Smooth muscle cell (in vitro differentiated cells): ENCODE measurements around the gene RNH1. TPM values are rescaled to one million over a fixed set of nuclear protein-coding genes. Genes with fewer than 3 reads are reported as not detected.

Experiments
- DNase-seq: peaks from one replicate; lab custom pipeline; 2025; ENCODE audit not compliant: unreplicated experiment; lab: John Stamatoyannopoulos, UW
- H2AFZ ChIP-seq: fragments of 200-600 bp; sonication (generic); 2 replicates; pipeline ENCODE4 v1.6.0; 2016; ENCODE audit warnings: antibody characterized with exemption, low read depth, mild to moderate bottlenecking
- H3F3A ChIP-seq: fragments of 200-600 bp; sonication (generic); 2 replicates; pipeline ENCODE4 v1.6.0; 2017; ENCODE audit warnings: antibody characterized with exemption, low read depth
- H3K27ac ChIP-seq: fragments of 200-600 bp; sonication (generic); 2 replicates; pipeline ENCODE4 v1.5.1; 2016; ENCODE audit warnings: low read depth, mild to moderate bottlenecking
- H3K27me3 ChIP-seq: fragments of 200-600 bp; sonication (generic); 2 replicates; pipeline ENCODE4 v1.6.1; 2016; ENCODE audit warnings: low read depth, mild to moderate bottlenecking
- H3K36me3 ChIP-seq: fragments of 200-600 bp; sonication (generic); 2 replicates; pipeline ENCODE4 v1.5.1; 2016; ENCODE audit warnings: low read depth
- H3K4me1 ChIP-seq: fragments of 200-600 bp; sonication (generic); 2 replicates; pipeline ENCODE4 v1.5.1; 2016; ENCODE audit warnings: low read depth
- H3K4me2 ChIP-seq: fragments of 200-600 bp; sonication (generic); 2 replicates; pipeline ENCODE4 v1.6.0; 2016; ENCODE audit warnings: mild to moderate bottlenecking
- H3K4me3 ChIP-seq: fragments of 200-600 bp; sonication (generic); 2 replicates; pipeline ENCODE4 v1.5.1; 2016; ENCODE audit warnings: mild to moderate bottlenecking
- H3K79me2 ChIP-seq: fragments of 200-600 bp; sonication (generic); 2 replicates; pipeline ENCODE4 v1.6.0; 2016; ENCODE audit warnings: low read depth, mild to moderate bottlenecking
- H3K9ac ChIP-seq: fragments of 200-600 bp; sonication (generic); 2 replicates; pipeline ENCODE4 v1.6.0; 2016; ENCODE audit warnings: low read depth
- H3K9me3 ChIP-seq: fragments of 200-600 bp; sonication (generic); replicated peaks from 2 replicates; pipeline ENCODE4 v1.5.1; 2016; ENCODE audit warnings: low read depth
- H4K20me1 ChIP-seq: fragments of 200-600 bp; sonication (generic); 2 replicates; pipeline ENCODE4 v1.6.0; 2016; ENCODE audit warnings: low read depth
- WGBS: methylation state at CpG from one replicate; pipeline ENCODE4 v1.1.7; 2016; ENCODE audit warnings: low lambda C conversion rate; 5-methylcytosine and 5-hydroxymethylcytosine counted together
- polyA plus RNA-seq: library from polyadenylated mRNA; unstranded; fragments of >200 nt; fragmentation: Nextera tagmentation; extraction: Ambion mirVana; gene quantifications from 2 replicates; pipeline ENCODE4 v1.2.1, GENCODE V29; 2016
- total RNA-seq: library from RNA; depleted of rRNA; stranded (reverse); fragments of >200 nt; gene quantifications from 2 replicates; pipeline ENCODE4 v1.2.3, GENCODE V29; 2014
- TF ChIP-seq, protein P1 (sequence below): fragments of 200-600 bp; sonication (generic); IDR thresholded peaks from 2 replicates; pipeline ENCODE4 v1.5.1; 2017; ENCODE audit warnings: borderline replicate concordance, mild to moderate bottlenecking, antibody characterized with exemption; ENCODE audit not compliant: insufficient read depth, poor library complexity, severe bottlenecking

RNH1 gene
- total and polyA plus RNA-seq, 2 experiments from 2014 or later: 91.3 to 243 TPM

- Histone ChIP-seq H2AFZ (no peak overlapping the region), H3K9ac (no peak overlapping the region), H3F3A (no peaks in the 10 kb centered on the region), H3K9me3 (no peaks in the 10 kb centered on the region), H3K79me2 (peaks cover 10% of the 10 kb centered on the region), H3K27me3 (no peaks in the 10 kb centered on the region), H3K4me3 (no peak overlapping the region), H3K4me2 (no peak overlapping the region), H3K27ac (no peak overlapping the region), H3K4me1 (no peaks in the 10 kb centered on the region), H3K36me3 (no peaks in the 10 kb centered on the region), H4K20me1 (no peaks in the 10 kb centered on the region)
- no peak for DNase-seq
- 99% methylated on average over 38 of the region's 38 CpGs for WGBS
- TF ChIP-seq, protein P1, sequence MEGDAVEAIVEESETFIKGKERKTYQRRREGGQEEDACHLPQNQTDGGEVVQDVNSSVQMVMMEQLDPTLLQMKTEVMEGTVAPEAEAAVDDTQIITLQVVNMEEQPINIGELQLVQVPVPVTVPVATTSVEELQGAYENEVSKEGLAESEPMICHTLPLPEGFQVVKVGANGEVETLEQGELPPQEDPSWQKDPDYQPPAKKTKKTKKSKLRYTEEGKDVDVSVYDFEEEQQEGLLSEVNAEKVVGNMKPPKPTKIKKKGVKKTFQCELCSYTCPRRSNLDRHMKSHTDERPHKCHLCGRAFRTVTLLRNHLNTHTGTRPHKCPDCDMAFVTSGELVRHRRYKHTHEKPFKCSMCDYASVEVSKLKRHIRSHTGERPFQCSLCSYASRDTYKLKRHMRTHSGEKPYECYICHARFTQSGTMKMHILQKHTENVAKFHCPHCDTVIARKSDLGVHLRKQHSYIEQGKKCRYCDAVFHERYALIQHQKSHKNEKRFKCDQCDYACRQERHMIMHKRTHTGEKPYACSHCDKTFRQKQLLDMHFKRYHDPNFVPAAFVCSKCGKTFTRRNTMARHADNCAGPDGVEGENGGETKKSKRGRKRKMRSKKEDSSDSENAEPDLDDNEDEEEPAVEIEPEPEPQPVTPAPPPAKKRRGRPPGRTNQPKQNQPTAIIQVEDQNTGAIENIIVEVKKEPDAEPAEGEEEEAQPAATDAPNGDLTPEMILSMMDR: no peak
Measured at GRCh38 chr11:484616-485015, 22.4 kb downstream of the RNH1 start.

DNA sequence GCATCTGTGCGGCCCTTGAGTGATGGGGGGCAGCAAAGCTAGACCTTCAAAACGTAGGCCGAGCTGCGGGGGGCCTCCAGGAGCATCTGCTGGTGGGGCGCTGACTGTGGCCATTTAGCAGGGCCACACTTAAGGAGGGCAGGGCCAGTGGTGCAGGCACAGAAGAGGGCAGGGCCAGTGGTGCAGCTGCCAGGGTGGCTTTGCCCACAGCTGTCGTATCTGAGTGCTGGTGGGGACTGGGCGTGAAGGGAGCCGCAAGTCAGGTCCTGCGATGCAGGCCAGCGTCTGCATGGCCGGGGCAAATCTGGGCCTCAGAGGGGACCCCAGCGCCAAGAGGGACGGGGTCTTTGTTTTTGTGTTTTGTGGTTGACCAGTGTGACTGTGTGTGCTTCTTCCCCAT, 27.7 kb downstream of the RNH1 start:
- Histone ChIP-seq H3K27ac (no peak overlapping the region), H3K4me3 (no peak overlapping the region), H3K79me2 (peaks cover 17% of the 10 kb centered on the region), H3K9ac (no peak overlapping the region), H3K9me3 (no peaks in the 10 kb centered on the region), H4K20me1 (peaks cover 7% of the 10 kb centered on the region), H3F3A (no peaks in the 10 kb centered on the region), H3K36me3 (no peaks in the 10 kb centered on the region), H2AFZ (no peak overlapping the region), H3K4me1 (no peaks in the 10 kb centered on the region), H3K4me2 (no peak overlapping the region), H3K27me3 (no peaks in the 10 kb centered on the region)
- no peak for DNase-seq
- WGBS: 98% methylated on average over 12 of the region's 13 CpGs
- TF ChIP-seq, protein P1: no peak

DNA sequence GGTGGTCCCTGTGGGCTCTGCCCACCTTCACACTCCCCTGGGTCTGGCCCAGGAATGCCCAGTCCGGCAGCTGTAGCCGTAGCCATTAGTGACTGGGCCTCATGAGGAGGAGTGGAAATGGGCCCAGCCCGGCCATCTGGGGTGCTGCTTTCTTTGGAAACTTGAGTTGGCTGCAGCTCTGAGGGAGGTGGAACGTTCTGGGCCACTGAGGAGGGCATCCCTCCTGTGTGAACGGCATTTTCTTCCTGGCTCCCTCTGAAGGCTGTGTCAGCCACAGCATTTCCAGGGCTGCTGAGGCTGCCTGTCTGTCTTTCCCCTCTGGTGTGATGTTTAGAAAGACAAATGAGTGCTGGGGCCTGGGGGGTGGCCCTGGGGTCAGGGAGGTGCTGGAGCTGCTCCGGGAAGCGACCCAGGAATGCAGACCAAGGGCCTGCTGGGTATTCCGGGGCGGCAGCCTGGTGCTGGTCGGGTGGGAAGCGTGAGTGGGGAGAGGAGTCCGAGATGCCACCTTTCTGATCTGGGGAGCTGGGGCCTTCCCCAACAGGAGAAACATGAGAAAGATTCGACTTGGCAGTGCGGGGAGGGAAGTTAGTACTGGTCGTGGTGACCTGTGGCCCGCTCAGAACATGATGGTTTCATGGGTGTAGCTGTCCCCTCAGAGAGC, 29.9 kb downstream of the RNH1 start:
- Histone ChIP-seq H3K27me3 (no peaks in the 10 kb centered on the region), H3K4me3 (no peak overlapping the region), H3K27ac (no peak overlapping the region), H2AFZ (no peak overlapping the region), H3K79me2 (peaks cover 26% of the 10 kb centered on the region), H3K9ac (no peak overlapping the region), H3K4me2 (no peak overlapping the region), H4K20me1 (peaks cover 13% of the 10 kb centered on the region), H3F3A (no peaks in the 10 kb centered on the region), H3K36me3 (no peaks in the 10 kb centered on the region), H3K4me1 (no peaks in the 10 kb centered on the region), H3K9me3 (no peaks in the 10 kb centered on the region)
- TF ChIP-seq, protein P1: no peak
- WGBS: 95% methylated on average over 16 of the region's 16 CpGs
- DNase-seq: no peak

DNA sequence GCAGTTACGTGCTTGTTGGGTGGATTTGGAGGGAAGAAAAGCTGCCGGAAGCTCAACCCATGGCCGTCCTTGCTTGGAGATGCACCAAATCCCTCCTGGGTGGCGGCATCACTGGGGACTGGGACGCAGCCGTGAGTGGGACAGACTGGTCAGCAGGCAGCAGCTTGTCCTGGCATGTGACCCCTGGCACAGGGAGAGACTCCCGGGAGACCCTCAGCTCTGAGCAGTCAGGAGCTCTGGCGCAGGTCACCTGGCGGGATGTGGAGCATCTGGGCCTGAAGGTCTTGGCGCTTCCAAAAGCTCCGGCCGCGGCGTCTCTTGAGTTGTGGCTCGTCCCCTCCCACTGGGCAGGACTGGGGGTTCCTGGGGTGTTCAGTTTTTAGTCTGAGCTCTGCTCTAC, 30.6 kb downstream of the RNH1 start:
- H3K27me3 ChIP-seq: no peaks in the 10 kb centered on the region
- H4K20me1 ChIP-seq: peaks cover 13% of the 10 kb centered on the region
- no peak overlapping the region for H3K9ac ChIP-seq
- H3K36me3 ChIP-seq: no peaks in the 10 kb centered on the region
- TF ChIP-seq, protein P1: no peak
- H3K27ac ChIP-seq: no peak overlapping the region
- WGBS: over 99% methylated on average over 15 of the region's 15 CpGs
- peaks cover 29% of the 10 kb centered on the region for H3K79me2 ChIP-seq
- H3K4me2 ChIP-seq: no peak overlapping the region
- H3F3A ChIP-seq: no peaks in the 10 kb centered on the region
- H2AFZ ChIP-seq: no peak overlapping the region
- no peaks in the 10 kb centered on the region for H3K4me1 ChIP-seq
- no peaks in the 10 kb centered on the region for H3K9me3 ChIP-seq
- no peak for DNase-seq
- no peak overlapping the region for H3K4me3 ChIP-seq
